Esophagus muscularis mucosa (tissue), 4 donors: ENCODE results near the gene ANO3. TPM values are rescaled to one million over a fixed set of nuclear protein-coding genes. Genes with fewer than 3 reads are reported as not detected.

Source experiments
- DNase-seq: peaks from one replicate; pipeline ENCODE4 v3.0.0-alpha.2; 2017; ENCODE audit errors: extremely low spot score
- H3K27ac ChIP-seq, 4 donors: fragments of 200-600 bp; sonication (generic); replicated peaks in 1 of 4; 1 replicate in 3 of 4; 2 replicates in 1 of 4; pipeline ENCODE4 v1.5.1; 2016 to 2019; ENCODE audit warnings: mild to moderate bottlenecking in 1 of 4
- H3K27me3 ChIP-seq, 4 donors: fragments of 200-600 bp; sonication (generic); one replicate each; pipeline versions ENCODE4 v1.5.1 to v1.6.0; 2016 to 2019
- H3K36me3 ChIP-seq, 4 donors: fragments of 200-600 bp; sonication (generic); one replicate each; pipeline ENCODE4 v1.5.1; 2016 to 2019
- H3K4me1 ChIP-seq, 4 donors: fragments of 200-600 bp; sonication (generic); one replicate each; pipeline ENCODE4 v1.5.1; 2016 to 2019
- H3K4me3 ChIP-seq, 4 donors: fragments of 200-600 bp; sonication (generic); 1 replicate in 2 of 4; 2 replicates in 2 of 4; pipeline ENCODE4 v1.5.1; 2016 to 2019; ENCODE audit warnings: mild to moderate bottlenecking in 4 of 4, moderate library complexity in 1 of 4
- H3K9me3 ChIP-seq, 4 donors: fragments of 200-600 bp; sonication (generic); 1 replicate in 3 of 4; 2 replicates in 1 of 4; pipeline ENCODE4 v1.5.1; 2016 to 2019
- EP300 ChIP-seq: sonication (generic); formaldehyde crosslinking; IDR thresholded peaks from one replicate; pipeline ENCODE4 v1.6.1; 2017; ENCODE audit warnings: antibody characterized with exemption
- POLR2A ChIP-seq: fragments of 450-650 bp; IDR thresholded peaks from one replicate; pipeline ENCODE4 v1.6.1; 2017; ENCODE audit warnings: antibody characterized with exemption, moderate library complexity, mild to moderate bottlenecking, low read depth
- POLR2AphosphoS5 ChIP-seq, 2 donors: sonication (generic); formaldehyde crosslinking; IDR thresholded peaks; one replicate each; pipeline ENCODE4 v1.6.1; 2017; ENCODE audit warnings: antibody characterized with exemption in 2 of 2
- WGBS: methylation state at CpG from one replicate; pipeline ENCODE4 v1.1.5; 2018; 5-methylcytosine and 5-hydroxymethylcytosine counted together
- intact Hi-C: fragments of 100-400 bp; cut with DNase I; formaldehyde crosslinking; loops from one replicate; pipeline ENCODE4 v1.15.1; 2023
- total RNA-seq, 4 donors: library from RNA; depleted of rRNA; stranded (reverse); fragments of >200 nt; gene quantifications; one replicate each; pipeline versions ENCODE4 v1.1.0 to v1.2.1, GENCODE V29; 2016
- TF ChIP-seq, protein P1 (sequence below), 3 experiments: fragments of 200-600 bp in 2 of 3; fragments of 450-650 bp in 1 of 3; sonication (generic) in 2 of 3; IDR thresholded peaks; one replicate each; pipeline ENCODE4 v1.5.1; 2017 to 2019; ENCODE audit warnings: antibody characterized with exemption in 3 of 3, mild to moderate bottlenecking in 2 of 3, moderate library complexity in 1 of 3

The ANO3 gene
- total RNA-seq, 4 donors from 2014 or later, result 0.17 TPM; not detected in 3

GRCh38 chr11:26510756-26511155 lies 178.8 kb downstream of the ANO3 start:
- intact Hi-C loops, result no loop called here

GRCh38 chr11:26512196-26512595 lies 180.3 kb downstream of the ANO3 start:
- TF ChIP-seq, protein P1, sequence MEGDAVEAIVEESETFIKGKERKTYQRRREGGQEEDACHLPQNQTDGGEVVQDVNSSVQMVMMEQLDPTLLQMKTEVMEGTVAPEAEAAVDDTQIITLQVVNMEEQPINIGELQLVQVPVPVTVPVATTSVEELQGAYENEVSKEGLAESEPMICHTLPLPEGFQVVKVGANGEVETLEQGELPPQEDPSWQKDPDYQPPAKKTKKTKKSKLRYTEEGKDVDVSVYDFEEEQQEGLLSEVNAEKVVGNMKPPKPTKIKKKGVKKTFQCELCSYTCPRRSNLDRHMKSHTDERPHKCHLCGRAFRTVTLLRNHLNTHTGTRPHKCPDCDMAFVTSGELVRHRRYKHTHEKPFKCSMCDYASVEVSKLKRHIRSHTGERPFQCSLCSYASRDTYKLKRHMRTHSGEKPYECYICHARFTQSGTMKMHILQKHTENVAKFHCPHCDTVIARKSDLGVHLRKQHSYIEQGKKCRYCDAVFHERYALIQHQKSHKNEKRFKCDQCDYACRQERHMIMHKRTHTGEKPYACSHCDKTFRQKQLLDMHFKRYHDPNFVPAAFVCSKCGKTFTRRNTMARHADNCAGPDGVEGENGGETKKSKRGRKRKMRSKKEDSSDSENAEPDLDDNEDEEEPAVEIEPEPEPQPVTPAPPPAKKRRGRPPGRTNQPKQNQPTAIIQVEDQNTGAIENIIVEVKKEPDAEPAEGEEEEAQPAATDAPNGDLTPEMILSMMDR (IDR thresholded peaks at IDR 0.05), result no peak
- TF ChIP-seq POLR2AphosphoS5 (IDR thresholded peaks at IDR 0.05) (no peak), EP300 (no peak), POLR2A (no peak)

More at GRCh38 chr11:26510756-26511155, 178.8 kb downstream of the ANO3 start:
- Histone ChIP-seq H3K36me3 (no peaks in the 10 kb centered on the region), H3K27ac (no peak overlapping the region), H3K27me3 (no peaks in the 10 kb centered on the region), H3K4me1 (no peaks in the 10 kb centered on the region), H3K4me3 (no peak overlapping the region), H3K9me3 (no peaks in the 10 kb centered on the region)
- WGBS, result 90% methylated on average over 2 of the region's 2 CpGs
- DNase-seq, result no peak
- TF ChIP-seq POLR2AphosphoS5 (IDR thresholded peaks at IDR 0.05), result no peak

GRCh38 chr11:26519469-26519868 lies 187.5 kb downstream of the ANO3 start:
- H3K27ac ChIP-seq, result no peak overlapping the region
- H3K36me3 ChIP-seq, result no peaks in the 10 kb centered on the region
- 85% methylated on average over 2 of the region's 2 CpGs for WGBS
- no peaks in the 10 kb centered on the region for H3K27me3 ChIP-seq
- H3K4me1 ChIP-seq, result no peaks in the 10 kb centered on the region
- DNase-seq, result no peak
- TF ChIP-seq POLR2AphosphoS5 (IDR thresholded peaks at IDR 0.05) (no peak), POLR2A (no peak), EP300 (no peak)
- TF ChIP-seq, protein P1 (IDR thresholded peaks at IDR 0.05), result no peak
- intact Hi-C loops, result no loop called here
- no peaks in the 10 kb centered on the region for H3K9me3 ChIP-seq
- H3K4me3 ChIP-seq, result no peak overlapping the region

More at GRCh38 chr11:26512196-26512595, 180.3 kb downstream of the ANO3 start:
- Histone ChIP-seq H3K36me3 (no peaks in the 10 kb centered on the region), H3K27me3 (no peaks in the 10 kb centered on the region), H3K9me3 (no peaks in the 10 kb centered on the region), H3K4me3 (no peak overlapping the region), H3K27ac (no peak overlapping the region), H3K4me1 (no peaks in the 10 kb centered on the region)
- intact Hi-C loops, result no loop called here
- no peak for DNase-seq
- 76% methylated on average over 2 of the region's 2 CpGs for WGBS

DNA sequence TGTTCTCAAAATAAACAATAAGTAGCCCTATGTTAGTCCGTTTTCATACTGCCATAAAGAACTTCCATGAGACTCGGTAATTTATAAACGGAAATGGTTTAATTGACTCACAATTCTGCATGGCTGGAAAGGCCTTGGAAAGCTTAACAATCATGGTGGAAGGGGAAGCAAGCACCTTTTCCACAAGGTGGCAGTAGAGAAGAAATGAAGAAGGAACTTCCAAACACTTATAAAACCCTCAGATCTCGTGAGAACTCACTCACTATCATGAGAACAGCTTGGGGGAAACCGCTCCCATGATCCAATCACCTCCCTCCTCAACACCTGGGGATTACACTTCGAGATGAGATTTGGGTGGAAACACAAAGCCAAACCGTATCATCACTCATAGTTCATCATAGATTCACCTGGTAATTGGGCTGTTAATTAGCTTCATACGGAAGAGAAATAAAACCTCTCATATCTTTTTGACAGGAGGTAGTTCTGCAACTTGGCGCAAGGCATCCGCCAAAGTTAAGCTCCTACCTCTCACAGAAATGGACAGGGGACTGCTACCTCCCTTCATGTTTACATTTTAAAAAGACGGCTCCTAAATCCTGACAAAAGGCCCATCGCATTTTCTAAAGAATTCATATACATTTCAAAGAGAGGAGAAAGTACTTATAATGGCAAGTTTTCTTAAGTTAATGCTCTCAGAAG lies 191.1 kb downstream of the ANO3 start:
- WGBS, result 86% methylated on average over 12 of the region's 12 CpGs
- intact Hi-C loops, result no loop called here
- Histone ChIP-seq H3K4me1 (no peaks in the 10 kb centered on the region), H3K9me3 (no peaks in the 10 kb centered on the region), H3K4me3 (no peak overlapping the region), H3K36me3 (no peaks in the 10 kb centered on the region), H3K27ac (no peak overlapping the region), H3K27me3 (no peaks in the 10 kb centered on the region)
- TF ChIP-seq, protein P1 (IDR thresholded peaks at IDR 0.05), result peak; percentile 11 to 33 (median 23)
- TF ChIP-seq EP300 (no peak), POLR2A (no peak)
- DNase-seq, result no peak

GRCh38 chr11:26527685-26528084 lies 195.8 kb downstream of the ANO3 start:
- H3K27ac ChIP-seq, result no peak overlapping the region
- no peaks in the 10 kb centered on the region for H3K36me3 ChIP-seq
- H3K27me3 ChIP-seq, result no peaks in the 10 kb centered on the region
- H3K4me3 ChIP-seq, result no peak overlapping the region
- TF ChIP-seq POLR2A (no peak), POLR2AphosphoS5 (IDR thresholded peaks at IDR 0.05) (no peak), EP300 (no peak)
- TF ChIP-seq, protein P1 (IDR thresholded peaks at IDR 0.05), result no peak
- H3K4me1 ChIP-seq, result no peaks in the 10 kb centered on the region
- DNase-seq, result no peak
- intact Hi-C loops, result no loop called here
- no peaks in the 10 kb centered on the region for H3K9me3 ChIP-seq
- 62% methylated on average over 1 of the region's 1 CpG for WGBS
